ENCODE measurements around the gene RYR1.

- TF ChIP-seq, protein P1, sequence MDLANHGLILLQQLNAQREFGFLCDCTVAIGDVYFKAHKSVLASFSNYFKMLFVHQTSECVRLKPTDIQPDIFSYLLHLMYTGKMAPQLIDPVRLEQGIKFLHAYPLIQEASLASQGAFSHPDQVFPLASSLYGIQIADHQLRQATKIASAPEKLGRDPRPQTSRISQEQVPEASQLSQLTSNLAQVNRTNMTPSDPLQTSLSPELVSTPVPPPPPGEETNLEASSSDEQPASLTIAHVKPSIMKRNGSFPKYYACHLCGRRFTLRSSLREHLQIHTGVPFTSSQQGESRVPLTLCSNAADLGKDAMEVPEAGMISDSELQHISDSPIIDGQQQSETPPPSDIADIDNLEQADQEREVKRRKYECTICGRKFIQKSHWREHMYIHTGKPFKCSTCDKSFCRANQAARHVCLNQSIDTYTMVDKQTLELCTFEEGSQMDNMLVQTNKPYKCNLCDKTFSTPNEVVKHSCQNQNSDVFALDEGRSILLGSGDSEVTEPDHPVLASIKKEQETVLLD (CRISPR knock-in tag; IDR thresholded peaks at IDR 0.05; ENCODE audit: low read depth): no peak
- no peak for TF ChIP-seq POLR2A (IDR thresholded peaks at IDR 0.05; ENCODE audit: insufficient read depth in 1 of 2, low read depth in 2 of 2, low read length in 2 of 2)
- TF ChIP-seq, protein P2, sequence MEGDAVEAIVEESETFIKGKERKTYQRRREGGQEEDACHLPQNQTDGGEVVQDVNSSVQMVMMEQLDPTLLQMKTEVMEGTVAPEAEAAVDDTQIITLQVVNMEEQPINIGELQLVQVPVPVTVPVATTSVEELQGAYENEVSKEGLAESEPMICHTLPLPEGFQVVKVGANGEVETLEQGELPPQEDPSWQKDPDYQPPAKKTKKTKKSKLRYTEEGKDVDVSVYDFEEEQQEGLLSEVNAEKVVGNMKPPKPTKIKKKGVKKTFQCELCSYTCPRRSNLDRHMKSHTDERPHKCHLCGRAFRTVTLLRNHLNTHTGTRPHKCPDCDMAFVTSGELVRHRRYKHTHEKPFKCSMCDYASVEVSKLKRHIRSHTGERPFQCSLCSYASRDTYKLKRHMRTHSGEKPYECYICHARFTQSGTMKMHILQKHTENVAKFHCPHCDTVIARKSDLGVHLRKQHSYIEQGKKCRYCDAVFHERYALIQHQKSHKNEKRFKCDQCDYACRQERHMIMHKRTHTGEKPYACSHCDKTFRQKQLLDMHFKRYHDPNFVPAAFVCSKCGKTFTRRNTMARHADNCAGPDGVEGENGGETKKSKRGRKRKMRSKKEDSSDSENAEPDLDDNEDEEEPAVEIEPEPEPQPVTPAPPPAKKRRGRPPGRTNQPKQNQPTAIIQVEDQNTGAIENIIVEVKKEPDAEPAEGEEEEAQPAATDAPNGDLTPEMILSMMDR (CRISPR knock-in tag; IDR thresholded peaks at IDR 0.05): no peak
- no peak for TF ChIP-seq ZKSCAN1 (IDR thresholded peaks at IDR 0.05; ENCODE audit: low read length)
- TF ChIP-seq STAG1 (CRISPR knock-in tag; IDR thresholded peaks at IDR 0.05): no peak
- no peak for TF ChIP-seq IRX3 (CRISPR knock-in tag; IDR thresholded peaks at IDR 0.05; ENCODE audit: borderline replicate concordance, low read depth)
- no peak for TF ChIP-seq CBX2 (IDR thresholded peaks at IDR 0.05; ENCODE audit: low read depth, low read length)
- no peak for TF ChIP-seq CBX2 (CRISPR knock-in tag; IDR thresholded peaks at IDR 0.05; ENCODE audit: low read depth)
- no peak for TF ChIP-seq PRDM15 (CRISPR knock-in tag; IDR thresholded peaks at IDR 0.05)
- no peak for TF ChIP-seq FOXJ3 (CRISPR knock-in tag; IDR thresholded peaks at IDR 0.05; ENCODE audit: borderline replicate concordance)
- TF ChIP-seq, protein P3, sequence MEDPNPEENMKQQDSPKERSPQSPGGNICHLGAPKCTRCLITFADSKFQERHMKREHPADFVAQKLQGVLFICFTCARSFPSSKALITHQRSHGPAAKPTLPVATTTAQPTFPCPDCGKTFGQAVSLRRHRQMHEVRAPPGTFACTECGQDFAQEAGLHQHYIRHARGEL (CRISPR knock-in tag; IDR thresholded peaks at IDR 0.05): no peak
- no peak for TF ChIP-seq SP2 (CRISPR knock-in tag; IDR thresholded peaks at IDR 0.05)
Measured at GRCh38 chr19:38451036-38451435, 17.5 kb downstream of the RYR1 start.
